Measurements from ENCODE around the gene RARA. TPM values are rescaled to one million over a fixed set of nuclear protein-coding genes. Genes with fewer than 3 reads are reported as not detected.
A peak's percentile ranks its signal among the peaks of the same experiment; 100 is the strongest.

RARA gene
- total RNA-seq, 1 experiment from 2014 or later, result 21.8 TPM

GRCh38 chr17:40327244-40327729 is 18.3 kb downstream of the RARA start:
- Histone ChIP-seq H3K9me2 (ENCODE audit: insufficient read depth) (no peaks in the 10 kb centered on the region), H3K79me2 (ENCODE audit: low read depth) (peaks cover 59% of the 10 kb centered on the region), H3K27me3 (ENCODE audit: insufficient read depth, low read depth) (no peaks in the 10 kb centered on the region), H3K9me3 (ENCODE audit: insufficient read depth, low read depth) (no peaks in the 10 kb centered on the region), H3K4me3 (no peak overlapping the region), H3K36me3 (ENCODE audit: low read depth) (no peaks in the 10 kb centered on the region), H3K27ac (no peak overlapping the region), H3K4me1 (replicated peaks; ENCODE audit: insufficient read depth) (peaks cover 34% of the 10 kb centered on the region), H2AFZ (no peak overlapping the region), H3K4me2 (no peak overlapping the region), H4K20me1 (ENCODE audit: insufficient read depth) (peaks cover 17% of the 10 kb centered on the region), H3F3A (ENCODE audit: insufficient read depth, low read depth) (peaks cover 5% of the 10 kb centered on the region; the same call in 1 of the 2 replicates)
- TF ChIP-seq EZH2 (IDR thresholded peaks at IDR 0.05; ENCODE audit: low read depth), result no peak
- no peak for TF ChIP-seq CTCF (conservative IDR thresholded peaks at IDR 0.05)
- DNase-seq, result no peak
- intact Hi-C loops (cut with micrococcal nuclease; ENCODE audit: unreplicated experiment), result no loop called here
- no TSS peak for BruUV-seq (replicated peaks)
- ChIA-PET POLR2A (ENCODE audit: unreplicated experiment) (no interaction called here), CTCF (no interaction called here)

DNA sequence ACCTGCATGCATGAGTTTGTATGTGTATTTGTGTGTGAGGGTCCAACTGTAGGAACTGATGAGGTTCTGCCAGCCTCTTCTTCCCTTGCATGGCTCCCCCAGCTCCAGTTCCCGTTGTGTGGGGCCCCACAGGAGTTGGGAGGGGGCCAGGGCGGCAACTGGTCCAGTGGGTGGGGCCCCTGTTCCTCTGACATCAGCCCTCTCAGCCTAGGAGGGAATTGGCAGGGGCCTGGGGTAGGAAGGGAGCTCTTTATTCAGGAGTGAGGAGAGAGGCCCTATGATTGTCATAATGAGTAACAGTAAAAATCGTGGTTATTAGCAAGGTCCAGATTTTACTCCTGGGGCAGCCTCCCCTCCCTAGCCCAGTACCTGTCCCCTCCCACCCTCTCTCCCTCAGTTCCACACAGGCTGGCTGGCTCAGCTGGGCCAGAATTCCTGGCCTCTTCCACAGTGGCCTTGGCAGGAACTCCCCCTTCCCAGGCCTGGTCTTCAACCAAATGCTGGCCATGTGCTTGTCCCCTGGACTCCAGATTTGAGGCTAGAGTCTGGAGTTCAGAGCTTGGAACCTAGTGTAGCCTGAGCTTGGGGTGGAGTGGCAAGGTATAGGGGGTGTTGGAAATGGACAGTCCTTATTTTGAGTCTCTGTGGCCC is 18.9 kb downstream of the RARA start:
- POLR2A ChIA-PET (ENCODE audit: unreplicated experiment), result no interaction called here
- TF ChIP-seq EZH2 (IDR thresholded peaks at IDR 0.05; ENCODE audit: low read depth), result no peak
- no peak for TF ChIP-seq CTCF (conservative IDR thresholded peaks at IDR 0.05)
- no peak overlapping the region for H3K27ac ChIP-seq
- peaks cover 17% of the 10 kb centered on the region for H4K20me1 ChIP-seq (ENCODE audit: insufficient read depth)
- CTCF ChIA-PET, result interaction anchor here (0.6 kb wide), 1 partner anchor 21 kb away, joined by 5 read pairs; no protein-coding TSS in a partner anchor
- no peaks in the 10 kb centered on the region for H3K9me3 ChIP-seq (ENCODE audit: insufficient read depth, low read depth)
- H3K4me3 ChIP-seq, result no peak overlapping the region
- intact Hi-C loops (cut with micrococcal nuclease; ENCODE audit: unreplicated experiment), result no loop called here
- BruUV-seq (replicated peaks), result no TSS peak
- H3K9me2 ChIP-seq (ENCODE audit: insufficient read depth), result no peaks in the 10 kb centered on the region
- H3K27me3 ChIP-seq (ENCODE audit: insufficient read depth, low read depth), result no peaks in the 10 kb centered on the region
- H3K36me3 ChIP-seq (ENCODE audit: low read depth), result no peaks in the 10 kb centered on the region
- H3F3A ChIP-seq (ENCODE audit: insufficient read depth, low read depth), result peaks cover 5% of the 10 kb centered on the region; the same call in 1 of the 2 replicates
- H3K4me2 ChIP-seq, result no peak overlapping the region
- H3K4me1 ChIP-seq (replicated peaks; ENCODE audit: insufficient read depth), result peaks cover 28% of the 10 kb centered on the region
- no peak overlapping the region for H2AFZ ChIP-seq
- H3K79me2 ChIP-seq (ENCODE audit: low read depth), result peaks cover 54% of the 10 kb centered on the region
- DNase-seq, result peak in 1 of 2 experiments; percentile 17

- TF ChIP-seq CTCF (conservative IDR thresholded peaks at IDR 0.05), result no peak
- no peak for TF ChIP-seq EZH2 (IDR thresholded peaks at IDR 0.05; ENCODE audit: low read depth)
- Histone ChIP-seq H3K36me3 (ENCODE audit: low read depth) (no peaks in the 10 kb centered on the region), H3K27me3 (ENCODE audit: insufficient read depth, low read depth) (no peaks in the 10 kb centered on the region), H3K4me1 (replicated peaks; ENCODE audit: insufficient read depth) (peaks cover 24% of the 10 kb centered on the region), H3K79me2 (ENCODE audit: low read depth) (peaks cover 48% of the 10 kb centered on the region), H3K9me2 (ENCODE audit: insufficient read depth) (no peaks in the 10 kb centered on the region), H2AFZ (no peak overlapping the region), H4K20me1 (ENCODE audit: insufficient read depth) (peaks cover 14% of the 10 kb centered on the region), H3K4me2 (no peak overlapping the region), H3K4me3 (no peak overlapping the region), H3K27ac (no peak overlapping the region), H3F3A (ENCODE audit: insufficient read depth, low read depth) (no peaks in the 10 kb centered on the region), H3K9me3 (ENCODE audit: insufficient read depth, low read depth) (no peaks in the 10 kb centered on the region)
- no TSS peak for BruUV-seq (replicated peaks)
- ChIA-PET CTCF (interaction anchor here (0.6 kb wide), 1 partner anchor 21 kb away, joined by 5 read pairs; no protein-coding TSS in a partner anchor), POLR2A (ENCODE audit: unreplicated experiment) (no interaction called here)
- DNase-seq, result peak in 1 of 2 experiments; percentile 13
- intact Hi-C loops (cut with micrococcal nuclease; ENCODE audit: unreplicated experiment), result no loop called here
Observed at GRCh38 chr17:40328386-40328766, 19.4 kb downstream of the RARA start.

Data from PC-9 (cell line).